Measurements from ENCODE around the gene COL9A3. TPM values are rescaled to one million over a fixed set of nuclear protein-coding genes. Genes with fewer than 3 reads are reported as not detected.
"Not testable (repeated sequence)": the region's sequence is repeated elsewhere in the genome, so short reads cannot be mapped to it uniquely, and the experiment has no call there.

Gene COL9A3
- polyA plus RNA-seq, 12 donors, result 4.5 to 24.9 (median 11.0) TPM; not detected in 1

- DNase-seq, result no peak
These were observed 16.1 kb downstream of the COL9A3 start for GRCh38 chr20:62832951-62833391.

DNA sequence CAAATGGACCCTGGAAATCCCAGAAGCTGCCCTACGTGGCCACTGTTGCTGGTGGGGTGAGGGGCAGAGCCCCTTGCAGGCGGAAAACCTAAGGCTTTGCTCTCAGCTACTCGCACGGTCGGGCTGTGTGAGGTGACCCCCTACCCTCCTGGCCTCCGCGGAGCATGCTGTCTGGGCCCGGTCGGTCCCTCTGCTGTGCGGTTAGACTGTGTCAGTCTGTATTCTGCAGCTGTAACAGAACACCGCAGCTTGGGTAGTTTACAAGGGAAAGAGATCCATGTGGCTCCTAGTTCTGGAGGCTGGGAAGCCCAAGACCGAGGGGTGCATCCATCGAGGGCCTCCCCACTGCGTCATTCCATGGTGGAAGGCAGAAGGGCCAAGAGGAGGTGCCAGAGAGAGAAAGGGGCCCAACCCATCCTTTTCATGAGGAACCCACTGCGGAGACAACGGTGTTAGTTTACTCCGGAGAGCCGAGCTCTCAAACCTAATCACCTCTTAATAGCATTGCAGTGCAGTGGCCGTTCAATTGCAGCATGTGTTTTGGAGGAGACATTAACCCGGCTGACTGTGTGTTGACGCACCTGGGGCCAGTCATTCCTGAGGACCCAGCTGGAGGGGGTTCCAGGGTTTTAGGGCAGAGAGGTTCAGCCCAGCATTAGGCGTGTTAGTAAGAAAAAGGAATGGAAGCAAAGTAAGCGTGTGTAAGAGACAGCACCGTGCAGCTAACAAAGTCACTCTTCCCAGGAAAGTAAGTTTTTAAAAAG lies 18.3 kb downstream of the COL9A3 start:
- DNase-seq, result no peak

- DNase-seq, result peak; percentile 59
These were observed 19.3 kb downstream of the COL9A3 start for GRCh38 chr20:62835931-62836861.

DNA sequence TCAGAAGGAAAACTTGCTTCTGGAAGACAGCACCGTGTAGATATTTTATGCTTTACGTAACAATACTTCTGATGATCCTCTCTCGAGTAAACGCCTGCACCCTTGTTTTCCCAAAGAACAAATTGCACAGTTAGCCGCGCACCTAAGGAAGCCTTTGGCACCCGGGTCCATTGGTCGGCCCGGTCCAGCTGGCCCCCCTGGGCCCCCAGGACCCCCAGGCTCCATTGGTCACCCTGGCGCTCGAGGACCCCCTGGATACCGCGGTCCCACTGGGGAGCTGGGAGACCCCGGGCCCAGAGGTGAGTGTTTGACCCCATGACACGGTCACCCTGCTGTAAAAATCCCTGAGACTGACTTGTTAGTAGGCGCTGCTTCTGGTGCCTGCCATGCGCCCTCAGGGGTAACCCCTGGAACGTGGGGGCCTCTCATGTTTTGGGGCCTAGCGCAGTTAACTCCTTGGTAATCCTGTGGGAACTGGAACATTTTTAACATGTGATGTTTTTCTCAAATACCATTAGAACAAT lies 20.2 kb downstream of the COL9A3 start:
- DNase-seq, result no peak

DNA sequence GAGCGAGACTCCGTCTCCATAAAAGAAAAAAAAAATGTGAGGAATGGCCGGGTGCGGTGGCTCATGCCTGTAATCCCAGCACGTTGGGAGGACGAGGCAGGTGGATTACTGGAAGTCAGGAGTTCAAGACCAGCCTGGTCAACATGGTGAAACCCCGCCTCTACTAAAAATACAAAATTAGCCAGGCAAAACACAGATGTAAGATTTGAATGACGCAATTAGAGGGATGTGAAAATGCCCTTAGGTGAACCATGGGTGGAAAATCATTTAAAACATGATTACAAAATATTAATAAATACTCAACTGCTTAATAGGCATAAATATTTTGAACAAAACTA lies 20.9 kb downstream of the COL9A3 start:
- no peak for DNase-seq

GRCh38 chr20:62838128-62838891 lies 21.5 kb downstream of the COL9A3 start:
- DNase-seq, result no peak

DNA sequence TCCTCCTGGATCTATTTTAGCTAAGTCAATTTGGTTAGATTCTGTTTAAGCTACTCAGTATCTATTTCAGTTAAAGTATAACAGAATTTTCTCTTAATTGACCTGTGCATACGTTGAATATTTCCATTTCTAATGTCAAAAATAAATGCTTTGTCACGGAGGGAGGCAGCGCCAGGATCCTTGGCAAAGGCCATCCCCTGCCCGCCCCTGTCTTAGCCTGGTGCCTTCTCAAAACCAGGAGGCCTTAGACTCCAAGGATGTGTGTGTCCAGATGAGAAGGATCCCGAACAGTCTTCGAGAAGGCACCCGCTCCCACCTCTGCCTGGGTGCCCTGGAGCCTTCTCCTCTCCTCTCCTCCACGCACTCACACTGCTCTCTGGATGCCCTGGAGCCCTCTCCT lies 22.4 kb downstream of the COL9A3 start:
- DNase-seq, result no peak

- no peak for DNase-seq
These were observed 23.0 kb downstream of the COL9A3 start for GRCh38 chr20:62839816-62840215.

DNA sequence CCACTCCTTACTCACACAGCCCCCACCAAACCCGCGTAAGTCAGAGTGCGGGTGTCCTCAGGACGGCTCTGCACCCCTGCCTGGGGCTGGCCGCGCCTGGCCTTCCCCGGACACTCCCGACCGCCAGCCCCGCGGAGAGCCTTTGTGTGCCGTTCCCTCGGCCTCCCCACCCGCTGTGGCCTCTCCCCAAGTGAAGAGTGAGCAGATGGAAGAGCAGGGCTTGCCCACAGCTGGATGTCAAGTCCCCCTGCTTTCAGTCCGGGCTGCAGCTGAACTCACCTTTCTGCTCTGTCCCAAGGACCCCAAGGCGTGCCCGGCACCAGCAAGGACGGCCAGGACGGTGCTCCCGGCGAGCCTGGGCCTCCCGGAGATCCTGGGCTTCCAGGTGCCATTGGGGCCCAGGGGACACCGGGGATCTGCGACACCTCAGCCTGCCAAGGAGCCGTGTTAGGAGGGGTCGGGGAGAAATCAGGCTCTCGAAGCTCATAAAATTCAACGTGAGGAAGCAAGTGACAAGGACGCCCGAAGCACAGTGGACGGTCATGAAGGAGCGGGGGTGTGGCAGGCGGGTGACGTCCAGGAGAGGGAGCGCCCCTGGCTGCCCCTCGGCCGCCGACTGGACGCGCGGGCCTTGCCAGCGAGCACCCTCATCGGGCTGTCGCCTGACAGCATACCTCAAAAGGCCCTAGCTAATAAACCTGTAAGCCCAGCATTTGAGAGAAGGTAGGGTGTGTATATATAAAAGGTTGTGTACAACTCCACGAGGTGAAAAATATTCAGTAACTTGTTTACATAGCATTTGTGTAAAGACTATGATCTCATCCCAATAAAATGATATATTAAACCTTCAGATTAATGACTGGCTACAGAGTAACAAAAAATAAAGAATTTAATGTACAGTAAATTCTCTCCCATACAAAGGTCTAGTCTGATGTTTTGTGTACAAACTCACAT lies 23.7 kb downstream of the COL9A3 start:
- no peak for DNase-seq

DNA sequence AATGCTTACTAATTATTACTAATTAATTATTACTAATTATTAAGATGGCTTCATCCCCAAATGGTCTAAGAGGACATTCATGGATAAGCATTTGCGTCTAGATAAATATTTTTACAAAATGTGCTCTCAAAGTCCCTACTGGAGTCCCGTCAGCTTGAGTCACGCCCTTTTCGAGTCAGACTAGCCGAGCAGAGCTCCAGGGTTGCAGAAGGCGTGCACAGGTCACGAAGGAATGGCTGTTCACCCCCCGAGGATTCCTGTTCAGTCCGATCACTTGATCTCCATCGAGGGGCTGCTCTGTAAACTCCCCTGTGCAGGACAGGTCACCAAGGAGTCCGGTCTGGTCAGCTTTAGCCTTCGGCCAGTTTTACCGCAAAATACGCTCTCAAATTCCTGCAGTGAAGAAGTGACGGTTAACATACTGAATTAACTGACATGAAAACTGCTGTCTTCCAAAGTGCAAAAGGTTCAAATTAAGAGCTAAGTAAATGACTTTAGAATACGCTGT lies 24.9 kb downstream of the COL9A3 start:
- no peak for DNase-seq

DNA sequence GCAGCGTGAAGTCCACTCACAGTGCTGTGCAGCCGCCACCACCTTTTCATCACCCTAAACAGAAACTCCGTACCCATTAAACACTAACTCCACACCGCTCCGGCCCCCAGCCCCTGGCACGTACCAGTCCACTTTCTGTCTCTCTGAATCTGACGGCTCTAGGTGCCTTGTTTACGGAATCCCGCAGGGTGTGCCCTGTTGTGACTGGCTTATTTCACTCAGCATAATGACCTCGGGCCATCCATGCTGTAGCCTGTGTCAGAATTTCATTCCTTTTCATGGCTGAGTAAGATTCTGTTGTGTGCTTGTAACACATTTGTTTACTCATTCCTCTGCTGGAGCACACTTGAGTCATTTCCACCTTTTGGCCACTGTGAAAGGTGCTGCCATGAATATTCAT lies 26.8 kb downstream of the COL9A3 start:
- no peak for DNase-seq

DNA sequence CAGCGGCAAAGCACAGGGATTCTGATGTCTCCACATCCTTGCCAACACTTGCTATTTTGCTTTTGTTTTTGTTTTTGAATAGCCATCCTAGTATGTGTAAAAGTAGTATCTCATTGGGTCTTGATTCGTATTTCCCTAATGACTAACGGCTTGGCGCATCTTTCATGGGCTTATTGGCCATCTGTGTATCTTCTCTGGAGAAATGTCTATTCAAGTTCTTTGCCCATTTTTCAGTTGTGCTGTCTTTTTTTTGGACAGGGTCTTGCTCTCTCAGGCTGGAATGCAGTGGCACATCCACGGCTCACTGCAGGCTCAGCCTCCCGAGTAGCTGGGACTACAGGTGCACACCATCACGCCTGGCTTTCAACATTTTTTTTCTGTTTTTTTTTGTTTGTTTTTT lies 27.3 kb downstream of the COL9A3 start:
- no peak for DNase-seq

DNA sequence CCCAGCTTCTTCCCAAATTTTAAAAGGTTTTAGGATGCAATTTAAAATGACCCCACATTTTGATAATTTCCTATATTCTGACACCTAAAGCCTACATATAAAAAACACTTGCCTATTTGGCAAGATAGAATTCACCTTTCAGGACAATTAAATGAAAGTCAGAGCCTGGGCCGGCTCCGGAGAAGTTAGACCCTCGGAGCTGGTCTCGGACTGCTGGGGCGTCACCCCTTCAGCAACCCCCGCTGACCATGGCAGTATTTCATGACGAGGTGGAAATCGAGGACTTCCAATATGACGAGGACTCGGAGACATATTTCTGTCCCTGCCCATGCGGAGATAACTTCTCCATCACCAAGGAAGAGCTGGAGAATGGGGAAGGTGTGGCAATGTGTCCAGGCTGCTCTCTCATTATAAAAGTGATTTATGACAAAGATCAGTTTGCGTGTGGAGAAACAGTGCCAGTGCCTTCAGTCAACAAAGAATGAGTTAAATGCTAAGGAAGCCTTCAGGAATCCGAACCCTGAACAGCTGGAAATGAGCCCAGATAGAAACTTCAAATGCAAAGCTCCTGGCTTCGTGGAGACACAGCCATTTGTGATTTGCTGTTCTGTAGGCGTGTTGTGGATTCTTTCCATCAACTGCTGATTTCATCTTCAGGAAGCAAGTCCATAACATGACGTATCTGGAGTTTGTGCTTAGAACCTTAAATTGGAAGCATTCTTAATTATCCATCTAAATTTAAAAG lies 28.7 kb downstream of the COL9A3 start:
- DNase-seq, result no peak

GRCh38 chr20:62846166-62846890 lies 29.5 kb downstream of the COL9A3 start:
- no peak for DNase-seq

- not testable (repeated sequence) for DNase-seq
These were observed 32.1 kb downstream of the COL9A3 start for GRCh38 chr20:62848917-62849316.

GRCh38 chr20:62849431-62849830 lies 32.6 kb downstream of the COL9A3 start:
- no peak for DNase-seq

DNA sequence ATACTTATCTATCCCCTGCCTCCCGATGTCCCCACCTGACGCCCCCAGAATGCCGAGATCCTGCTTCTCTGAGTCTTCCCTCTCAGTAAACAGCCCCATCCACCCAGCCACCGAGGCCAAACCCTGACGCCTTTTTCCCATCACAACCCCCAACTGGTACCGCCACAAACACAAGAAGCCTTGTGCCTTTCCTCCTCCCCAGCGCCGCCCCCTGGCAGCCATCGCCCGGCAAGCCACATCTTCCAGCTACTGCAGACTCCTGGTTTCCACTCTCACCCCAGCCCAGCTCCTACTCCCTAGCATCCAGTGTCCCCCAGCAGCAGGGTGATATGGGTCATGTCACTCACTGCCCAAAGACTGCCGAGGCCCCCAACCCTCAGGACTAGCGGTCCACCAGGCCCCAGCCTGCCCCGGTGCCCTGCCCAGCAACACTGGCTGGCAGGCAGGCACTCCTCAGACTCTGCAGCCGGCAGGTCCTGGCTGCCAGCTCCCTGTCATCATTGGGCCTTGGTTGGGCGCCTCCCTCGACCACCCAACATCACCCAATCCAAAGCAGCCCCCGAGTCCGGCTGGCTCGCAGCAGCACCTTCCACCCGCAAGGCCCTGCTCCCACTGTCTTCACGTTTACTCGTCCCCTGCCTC lies 33.6 kb downstream of the COL9A3 start:
- DNase-seq, result no peak

GRCh38 chr20:62852196-62852595 lies 35.3 kb downstream of the COL9A3 start:
- no peak for DNase-seq

DNA sequence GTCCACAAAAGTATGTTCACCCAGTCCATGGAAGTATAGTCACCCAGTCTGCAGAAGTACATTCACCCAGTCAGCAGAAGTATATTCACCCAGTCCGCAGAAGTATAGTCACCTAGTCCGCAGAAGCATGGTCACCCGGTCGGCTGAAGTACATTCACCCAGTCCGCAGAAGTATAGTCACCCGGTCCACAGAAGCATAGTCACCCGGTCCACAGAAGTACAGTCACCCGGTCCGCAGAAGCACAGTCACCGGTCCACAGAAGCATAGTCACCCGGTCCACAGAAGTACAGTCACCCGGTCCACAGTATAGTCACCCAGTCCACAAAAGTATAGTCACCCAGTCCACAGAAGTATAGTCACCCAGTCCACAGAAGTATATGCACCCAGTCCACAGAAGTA lies 36.0 kb downstream of the COL9A3 start:
- DNase-seq, result no peak

Measured in muscle of arm (tissue), 12 donors.